Measurements from ENCODE around the gene GADD45B.
A peak's percentile ranks its signal among the peaks of the same experiment; 100 is the strongest.
"Not testable (repeated sequence)": the region's sequence is repeated elsewhere in the genome, so short reads cannot be mapped to it uniquely, and the experiment has no call there.

Gene GADD45B

DNA sequence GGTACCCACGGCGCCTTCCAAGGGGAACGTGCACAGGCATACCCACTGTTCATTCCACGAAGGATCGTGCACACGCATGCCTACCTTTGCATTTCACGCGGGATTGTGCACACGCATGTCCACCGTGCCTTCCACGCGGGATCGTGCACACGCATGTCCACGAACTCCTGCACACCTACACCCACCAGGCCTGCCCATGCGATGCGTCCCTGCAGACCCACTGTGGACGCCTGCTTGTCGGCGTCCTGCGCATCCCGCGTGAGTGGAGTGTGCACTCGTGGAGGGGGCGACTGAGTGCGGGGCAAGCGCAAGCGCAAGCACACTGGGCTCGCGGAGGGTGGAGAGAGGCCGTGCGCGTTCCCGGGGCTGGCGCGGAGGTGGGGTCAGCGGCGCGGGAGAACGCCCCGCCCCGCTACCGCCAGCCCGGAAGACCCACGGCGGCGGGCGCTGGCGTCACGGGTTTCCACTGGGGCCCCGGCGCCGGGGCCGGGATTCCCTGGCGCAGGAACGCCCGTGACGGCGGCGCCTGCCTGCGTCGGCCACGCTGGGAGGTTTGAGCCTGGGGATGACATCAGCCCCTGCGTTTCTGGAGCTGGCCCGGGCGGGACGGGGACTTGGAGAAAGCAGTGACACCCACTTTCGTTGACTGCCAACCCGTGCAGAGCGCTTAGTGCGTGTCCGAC, 18.7 kb downstream of the GADD45B start:
- Histone ChIP-seq H3K4me2 (ENCODE audit: low read length) (peak overlapping the region; percentile 95), H3K4me3 (ENCODE audit: low read length) (peak overlapping the region; percentile 76), H3K4me1 (ENCODE audit: control insufficient read depth, insufficient read depth, low read length) (peaks cover 59% of the 10 kb centered on the region), H3K36me3 (ENCODE audit: insufficient read depth, low read length) (no peaks in the 10 kb centered on the region), H3K27me3 (ENCODE audit: control insufficient read depth, insufficient read depth, low read length) (no peaks in the 10 kb centered on the region), H3K9me3 (replicated peaks; ENCODE audit: low read length) (no peaks in the 10 kb centered on the region), H3K9ac (ENCODE audit: low read depth, low read length) (peak overlapping the region; percentile 97)

- Histone ChIP-seq H3K27me3 (ENCODE audit: control insufficient read depth, insufficient read depth, low read length) (no peaks in the 10 kb centered on the region), H3K4me1 (ENCODE audit: control insufficient read depth, insufficient read depth, low read length) (peaks cover 57% of the 10 kb centered on the region), H3K4me2 (ENCODE audit: low read length) (peak overlapping the region; percentile 95), H3K4me3 (ENCODE audit: low read length) (peak overlapping the region; percentile 76), H3K9me3 (replicated peaks; ENCODE audit: low read length) (no peaks in the 10 kb centered on the region), H3K9ac (ENCODE audit: low read depth, low read length) (peak overlapping the region; percentile 97), H3K36me3 (ENCODE audit: insufficient read depth, low read length) (no peaks in the 10 kb centered on the region)
Observed at GRCh38 chr19:2495130-2495641, 19.3 kb downstream of the GADD45B start.

GRCh38 chr19:2495651-2496316, 19.9 kb downstream of the GADD45B start:
- peaks cover 57% of the 10 kb centered on the region for H3K4me1 ChIP-seq (ENCODE audit: control insufficient read depth, insufficient read depth, low read length)
- no peaks in the 10 kb centered on the region for H3K9me3 ChIP-seq (replicated peaks; ENCODE audit: low read length)
- H3K27me3 ChIP-seq (ENCODE audit: control insufficient read depth, insufficient read depth, low read length), result no peaks in the 10 kb centered on the region
- H3K4me3 ChIP-seq (ENCODE audit: low read length), result peak overlapping the region; percentile 22
- peak overlapping the region; percentile 97 for H3K9ac ChIP-seq (ENCODE audit: low read depth, low read length)
- peak overlapping the region; percentile 95 for H3K4me2 ChIP-seq (ENCODE audit: low read length)
- no peaks in the 10 kb centered on the region for H3K36me3 ChIP-seq (ENCODE audit: insufficient read depth, low read length)

GRCh38 chr19:2497186-2497585, 21.3 kb downstream of the GADD45B start:
- Histone ChIP-seq H3K4me3 (ENCODE audit: low read length) (no peak overlapping the region), H3K4me1 (ENCODE audit: control insufficient read depth, insufficient read depth, low read length) (peaks cover 48% of the 10 kb centered on the region), H3K9ac (ENCODE audit: low read depth, low read length) (no peak overlapping the region), H3K9me3 (replicated peaks; ENCODE audit: low read length) (no peaks in the 10 kb centered on the region), H3K27me3 (ENCODE audit: control insufficient read depth, insufficient read depth, low read length) (no peaks in the 10 kb centered on the region), H3K4me2 (ENCODE audit: low read length) (no peak overlapping the region), H3K36me3 (ENCODE audit: insufficient read depth, low read length) (no peaks in the 10 kb centered on the region)

DNA sequence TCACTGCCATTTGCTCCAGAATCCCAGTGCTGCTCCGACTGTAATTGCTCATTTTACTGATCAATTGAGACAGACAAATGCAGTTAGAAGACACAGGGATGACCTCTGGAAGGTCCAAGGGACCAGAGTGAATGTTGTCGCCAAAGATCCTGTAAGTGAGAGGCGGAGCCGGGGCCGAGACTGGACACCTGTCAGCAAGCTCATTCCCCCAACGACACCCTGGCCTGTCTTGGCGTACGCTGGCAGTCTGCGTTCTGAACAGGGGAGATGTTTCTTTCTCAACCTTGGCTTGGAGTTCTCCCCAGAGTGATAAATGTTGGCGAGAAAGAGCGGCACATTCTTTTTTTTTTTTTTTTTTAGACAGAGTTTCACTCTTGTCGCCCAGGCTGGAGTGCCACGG, 24.2 kb downstream of the GADD45B start:
- no peak overlapping the region for H3K9ac ChIP-seq (ENCODE audit: low read depth, low read length)
- peaks cover 36% of the 10 kb centered on the region for H3K4me1 ChIP-seq (ENCODE audit: control insufficient read depth, insufficient read depth, low read length)
- no peak overlapping the region for H3K4me3 ChIP-seq (ENCODE audit: low read length)
- no peaks in the 10 kb centered on the region for H3K36me3 ChIP-seq (ENCODE audit: insufficient read depth, low read length)
- no peak overlapping the region for H3K4me2 ChIP-seq (ENCODE audit: low read length)
- no peaks in the 10 kb centered on the region for H3K9me3 ChIP-seq (replicated peaks; ENCODE audit: low read length)
- H3K27me3 ChIP-seq (ENCODE audit: control insufficient read depth, insufficient read depth, low read length), result no peaks in the 10 kb centered on the region

GRCh38 chr19:2500841-2501261, 24.9 kb downstream of the GADD45B start:
- H3K27me3 ChIP-seq (ENCODE audit: control insufficient read depth, insufficient read depth, low read length), result no peaks in the 10 kb centered on the region
- no peak overlapping the region for H3K4me3 ChIP-seq (ENCODE audit: low read length)
- H3K36me3 ChIP-seq (ENCODE audit: insufficient read depth, low read length), result no peaks in the 10 kb centered on the region
- H3K4me2 ChIP-seq (ENCODE audit: low read length), result no peak overlapping the region
- peak overlapping the region; percentile 14 for H3K9ac ChIP-seq (ENCODE audit: low read depth, low read length)
- H3K9me3 ChIP-seq (replicated peaks; ENCODE audit: low read length), result no peaks in the 10 kb centered on the region
- peaks cover 30% of the 10 kb centered on the region for H3K4me1 ChIP-seq (ENCODE audit: control insufficient read depth, insufficient read depth, low read length)

DNA sequence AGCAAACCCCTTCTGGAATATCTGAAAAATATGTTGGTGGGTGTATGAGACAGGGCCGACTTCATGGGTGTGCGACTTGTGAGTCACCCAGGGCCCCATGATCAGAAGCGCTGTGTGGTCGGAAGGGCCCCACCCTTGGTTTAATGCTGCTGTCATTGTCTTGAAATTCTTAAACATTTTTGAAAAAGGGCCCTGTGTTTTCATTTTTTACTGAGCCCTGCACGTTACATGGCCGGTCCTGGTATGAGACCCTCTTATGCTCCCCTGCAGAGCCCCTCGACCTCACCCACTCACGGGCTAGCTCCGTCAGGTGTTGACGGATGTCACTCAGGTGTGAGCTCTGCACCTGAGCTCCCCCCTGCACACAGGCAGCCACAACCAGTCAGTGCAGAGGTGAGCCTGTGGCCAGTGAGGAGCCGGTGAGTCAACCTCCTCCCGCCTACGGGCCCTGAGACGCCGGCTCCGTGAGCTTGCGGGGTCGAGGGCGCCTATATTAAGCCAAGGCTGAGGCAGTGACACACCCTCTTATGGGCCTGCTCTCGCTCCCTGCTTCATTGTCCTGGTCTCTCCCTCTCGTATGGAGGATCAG, 27.7 kb downstream of the GADD45B start:
- no peaks in the 10 kb centered on the region for H3K27me3 ChIP-seq (ENCODE audit: control insufficient read depth, insufficient read depth, low read length)
- H3K4me1 ChIP-seq (ENCODE audit: control insufficient read depth, insufficient read depth, low read length), result peaks cover 34% of the 10 kb centered on the region
- H3K4me2 ChIP-seq (ENCODE audit: low read length), result peak overlapping the region; percentile 44
- H3K9me3 ChIP-seq (replicated peaks; ENCODE audit: low read length), result no peaks in the 10 kb centered on the region
- no peaks in the 10 kb centered on the region for H3K36me3 ChIP-seq (ENCODE audit: insufficient read depth, low read length)
- peak overlapping the region; percentile 7 for H3K4me3 ChIP-seq (ENCODE audit: low read length)
- peak overlapping the region; percentile 73 for H3K9ac ChIP-seq (ENCODE audit: low read depth, low read length)

DNA sequence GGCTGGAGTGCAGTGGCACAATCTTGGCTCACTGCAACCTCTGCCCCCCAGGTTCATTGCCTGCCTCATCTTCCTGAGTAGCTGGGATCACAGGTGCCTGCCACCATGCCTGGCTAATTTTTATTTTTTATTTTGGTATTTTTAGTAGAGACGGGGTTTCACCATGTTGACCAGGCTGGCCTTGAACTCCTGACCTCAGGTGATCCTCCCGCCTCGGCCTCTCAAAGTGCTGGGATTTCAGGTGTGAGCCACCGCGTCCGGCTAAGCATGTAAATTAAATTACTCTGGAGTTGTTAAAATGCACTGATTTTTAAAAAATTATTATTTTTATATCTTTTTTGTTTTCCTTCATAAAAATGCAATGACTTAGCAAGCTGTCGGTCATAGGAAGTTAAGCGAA, 30.7 kb downstream of the GADD45B start:
- H3K27me3 ChIP-seq (ENCODE audit: control insufficient read depth, insufficient read depth, low read length); H3K9me3 ChIP-seq (replicated peaks; ENCODE audit: low read length); H3K4me3 ChIP-seq (ENCODE audit: low read length); H3K36me3 ChIP-seq (ENCODE audit: insufficient read depth, low read length): not testable (repeated sequence)
- Histone ChIP-seq H3K4me1 (ENCODE audit: control insufficient read depth, insufficient read depth, low read length) (peaks cover 22% of the 10 kb centered on the region), H3K9ac (ENCODE audit: low read depth, low read length) (peak overlapping the region; percentile 21), H3K4me2 (ENCODE audit: low read length) (peak overlapping the region; percentile 71)

- H3K9me3 ChIP-seq (replicated peaks; ENCODE audit: low read length), result no peaks in the 10 kb centered on the region
- H3K27me3 ChIP-seq (ENCODE audit: control insufficient read depth, insufficient read depth, low read length), result no peaks in the 10 kb centered on the region
- no peaks in the 10 kb centered on the region for H3K36me3 ChIP-seq (ENCODE audit: insufficient read depth, low read length)
- H3K4me3 ChIP-seq (ENCODE audit: low read length), result peak overlapping the region; percentile 28
- H3K9ac ChIP-seq (ENCODE audit: low read depth, low read length), result peak overlapping the region; percentile 21
- peak overlapping the region; percentile 71 for H3K4me2 ChIP-seq (ENCODE audit: low read length)
- peaks cover 22% of the 10 kb centered on the region for H3K4me1 ChIP-seq (ENCODE audit: control insufficient read depth, insufficient read depth, low read length)
Observed at GRCh38 chr19:2507109-2507508, 31.2 kb downstream of the GADD45B start.

GRCh38 chr19:2509096-2509495, 33.2 kb downstream of the GADD45B start:
- no peaks in the 10 kb centered on the region for H3K36me3 ChIP-seq (ENCODE audit: insufficient read depth, low read length)
- H3K4me1 ChIP-seq (ENCODE audit: control insufficient read depth, insufficient read depth, low read length), result peaks cover 9% of the 10 kb centered on the region
- H3K4me2 ChIP-seq (ENCODE audit: low read length), result no peak overlapping the region
- no peak overlapping the region for H3K4me3 ChIP-seq (ENCODE audit: low read length)
- no peaks in the 10 kb centered on the region for H3K27me3 ChIP-seq (ENCODE audit: control insufficient read depth, insufficient read depth, low read length)
- no peak overlapping the region for H3K9ac ChIP-seq (ENCODE audit: low read depth, low read length)
- no peaks in the 10 kb centered on the region for H3K9me3 ChIP-seq (replicated peaks; ENCODE audit: low read length)

DNA sequence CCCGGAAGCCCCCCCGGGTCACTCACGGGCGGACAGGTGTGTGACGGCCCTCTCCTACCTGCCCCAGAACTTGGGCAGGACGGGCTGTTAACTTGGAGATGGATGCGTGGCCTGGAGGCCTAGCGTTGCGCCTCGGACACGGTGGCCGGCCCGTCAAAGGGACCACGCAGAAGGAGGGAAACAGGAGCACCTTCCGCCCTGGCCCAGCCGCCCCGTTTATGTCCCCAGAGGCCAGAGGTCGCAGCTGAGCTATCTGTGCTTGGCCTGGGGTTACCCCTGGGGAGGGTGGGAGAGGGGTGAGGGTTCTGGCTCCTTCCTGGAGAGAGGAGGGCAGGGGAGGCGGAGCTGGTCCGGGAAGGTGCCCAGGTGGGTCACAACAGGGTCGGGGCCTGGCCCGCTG, 35.6 kb downstream of the GADD45B start:
- Histone ChIP-seq H3K36me3 (ENCODE audit: insufficient read depth, low read length) (no peaks in the 10 kb centered on the region), H3K27me3 (ENCODE audit: control insufficient read depth, insufficient read depth, low read length) (no peaks in the 10 kb centered on the region), H3K9ac (ENCODE audit: low read depth, low read length) (no peak overlapping the region), H3K4me1 (ENCODE audit: control insufficient read depth, insufficient read depth, low read length) (peaks cover 7% of the 10 kb centered on the region), H3K4me2 (ENCODE audit: low read length) (no peak overlapping the region), H3K4me3 (ENCODE audit: low read length) (no peak overlapping the region), H3K9me3 (replicated peaks; ENCODE audit: low read length) (no peaks in the 10 kb centered on the region)

Measured in skeletal muscle satellite cell (primary cell).